Measurements from ENCODE around the gene LMAN1L. TPM values are rescaled to one million over a fixed set of nuclear protein-coding genes. Genes with fewer than 3 reads are reported as not detected.
A peak's percentile ranks its signal among the peaks of the same experiment; 100 is the strongest.
"Not testable (repeated sequence)": the region's sequence is repeated elsewhere in the genome, so short reads cannot be mapped to it uniquely, and the experiment has no call there.

The LMAN1L gene
- total RNA-seq, 4 donors from 2014 or later: not detected

GRCh38 chr15:74782259-74783071 is 30.2 kb upstream of the LMAN1L start:
- TF ChIP-seq CTCF (IDR thresholded peaks at IDR 0.05): no peak
- ATAC-seq (ENCODE audit: low FRiP score) (peak; percentile 12), DNase-seq (ENCODE audit: low spot score) (no peak)

GRCh38 chr15:74783072-74783807 is 29.4 kb upstream of the LMAN1L start:
- DNase-seq (ENCODE audit: low spot score) (no peak), ATAC-seq (ENCODE audit: low FRiP score) (no peak)
- no peak for TF ChIP-seq CTCF (IDR thresholded peaks at IDR 0.05)

- no peak for TF ChIP-seq CTCF (IDR thresholded peaks at IDR 0.05)
- ATAC-seq (ENCODE audit: low FRiP score): no peak
- no peak for DNase-seq (ENCODE audit: low spot score)
Observed at GRCh38 chr15:74783808-74784175, 28.8 kb upstream of the LMAN1L start.

GRCh38 chr15:74784426-74785193 is 28.0 kb upstream of the LMAN1L start:
- DNase-seq (ENCODE audit: low spot score) (no peak), ATAC-seq (ENCODE audit: low FRiP score) (no peak)

GRCh38 chr15:74785194-74786032 is 27.2 kb upstream of the LMAN1L start:
- no peak for TF ChIP-seq CTCF (IDR thresholded peaks at IDR 0.05)
- ATAC-seq (ENCODE audit: low FRiP score) (no peak), DNase-seq (ENCODE audit: low spot score) (no peak)

More at GRCh38 chr15:74784426-74785193, 28.0 kb upstream of the LMAN1L start:
- TF ChIP-seq CTCF (IDR thresholded peaks at IDR 0.05): no peak

- ATAC-seq (ENCODE audit: low FRiP score); DNase-seq (ENCODE audit: low spot score): not testable (repeated sequence)
Observed at GRCh38 chr15:74786081-74786480, 26.6 kb upstream of the LMAN1L start.

Data from omental fat pad (tissue), 4 donors.